Omental fat pad (tissue), 4 donors: ENCODE data around the gene NACA2. TPM values are rescaled to one million over a fixed set of nuclear protein-coding genes. Genes with fewer than 3 reads are reported as not detected.
"Not testable (repeated sequence)": the region's sequence is repeated elsewhere in the genome, so short reads cannot be mapped to it uniquely, and the experiment has no call there.

Experiments used
- ATAC-seq: fragments of 150-250 bp; one replicate; pipeline ENCODE4 v1.9.1; 2016; ENCODE audit warnings: mild to moderate bottlenecking, moderate library complexity; ENCODE audit not compliant: low FRiP score
- DNase-seq: peaks from one replicate; pipeline ENCODE4 v3.0.0-alpha.2; 2019; ENCODE audit warnings: low spot score
- total RNA-seq, 4 donors: library from RNA; depleted of rRNA; stranded (reverse); fragments of >200 nt; gene quantifications; one replicate each; pipeline ENCODE4 v1.1.0, GENCODE V29; 2016
- TF ChIP-seq, protein P1 (sequence below), 3 donors: fragments of 450-650 bp; IDR thresholded peaks; one replicate each; pipeline ENCODE4 v1.5.1; 2016 to 2017; ENCODE audit warnings: antibody characterized with exemption in 3 of 3, mild to moderate bottlenecking in 3 of 3, moderate library complexity in 2 of 3

Gene NACA2
- total RNA-seq, 4 donors from 2014 or later = not detected

DNA sequence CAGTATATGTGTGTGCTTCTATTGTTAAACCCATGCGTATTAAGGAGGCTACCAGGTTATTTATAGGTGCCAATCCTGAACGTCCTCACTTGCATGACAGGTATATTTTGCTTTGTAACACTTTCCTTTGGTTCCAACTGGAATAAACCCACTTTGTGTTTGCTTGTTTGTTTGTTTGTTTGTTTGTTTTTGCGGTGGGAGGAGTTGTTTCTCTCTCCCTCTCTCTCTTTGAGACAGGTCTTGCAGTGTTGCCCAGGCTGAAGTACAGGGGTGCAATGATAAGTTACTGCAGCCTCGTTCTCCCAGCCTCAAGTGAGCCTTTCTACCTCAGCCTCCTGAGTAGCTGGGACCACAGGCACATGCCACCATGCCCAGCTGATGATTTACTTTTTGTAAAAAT, 28.7 kb downstream of the NACA2 start:
- DNase-seq = no peak
- ATAC-seq = no peak
- TF ChIP-seq, protein P1, sequence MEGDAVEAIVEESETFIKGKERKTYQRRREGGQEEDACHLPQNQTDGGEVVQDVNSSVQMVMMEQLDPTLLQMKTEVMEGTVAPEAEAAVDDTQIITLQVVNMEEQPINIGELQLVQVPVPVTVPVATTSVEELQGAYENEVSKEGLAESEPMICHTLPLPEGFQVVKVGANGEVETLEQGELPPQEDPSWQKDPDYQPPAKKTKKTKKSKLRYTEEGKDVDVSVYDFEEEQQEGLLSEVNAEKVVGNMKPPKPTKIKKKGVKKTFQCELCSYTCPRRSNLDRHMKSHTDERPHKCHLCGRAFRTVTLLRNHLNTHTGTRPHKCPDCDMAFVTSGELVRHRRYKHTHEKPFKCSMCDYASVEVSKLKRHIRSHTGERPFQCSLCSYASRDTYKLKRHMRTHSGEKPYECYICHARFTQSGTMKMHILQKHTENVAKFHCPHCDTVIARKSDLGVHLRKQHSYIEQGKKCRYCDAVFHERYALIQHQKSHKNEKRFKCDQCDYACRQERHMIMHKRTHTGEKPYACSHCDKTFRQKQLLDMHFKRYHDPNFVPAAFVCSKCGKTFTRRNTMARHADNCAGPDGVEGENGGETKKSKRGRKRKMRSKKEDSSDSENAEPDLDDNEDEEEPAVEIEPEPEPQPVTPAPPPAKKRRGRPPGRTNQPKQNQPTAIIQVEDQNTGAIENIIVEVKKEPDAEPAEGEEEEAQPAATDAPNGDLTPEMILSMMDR (IDR thresholded peaks at IDR 0.05) = no peak

DNA sequence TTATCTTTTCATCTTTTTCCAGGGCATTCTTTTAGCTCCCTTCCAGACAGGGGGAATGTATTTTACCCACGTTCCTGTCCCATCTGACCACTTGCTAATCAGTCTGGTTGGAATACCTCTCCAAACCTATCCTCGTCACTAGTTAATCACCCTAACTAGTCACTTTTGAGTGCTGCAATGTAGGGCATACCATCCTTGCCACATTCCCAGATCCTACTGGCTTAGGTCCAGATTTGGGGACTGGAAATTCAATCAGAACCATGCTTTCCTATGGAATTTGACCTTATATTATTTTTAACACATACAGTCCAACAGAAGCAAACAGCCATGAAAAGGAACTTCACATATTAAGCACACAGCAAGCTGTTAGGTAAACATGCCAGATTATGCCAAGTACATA, 29.7 kb downstream of the NACA2 start:
- TF ChIP-seq, protein P1 (IDR thresholded peaks at IDR 0.05) = no peak
- DNase-seq (no peak), ATAC-seq (no peak)

DNA sequence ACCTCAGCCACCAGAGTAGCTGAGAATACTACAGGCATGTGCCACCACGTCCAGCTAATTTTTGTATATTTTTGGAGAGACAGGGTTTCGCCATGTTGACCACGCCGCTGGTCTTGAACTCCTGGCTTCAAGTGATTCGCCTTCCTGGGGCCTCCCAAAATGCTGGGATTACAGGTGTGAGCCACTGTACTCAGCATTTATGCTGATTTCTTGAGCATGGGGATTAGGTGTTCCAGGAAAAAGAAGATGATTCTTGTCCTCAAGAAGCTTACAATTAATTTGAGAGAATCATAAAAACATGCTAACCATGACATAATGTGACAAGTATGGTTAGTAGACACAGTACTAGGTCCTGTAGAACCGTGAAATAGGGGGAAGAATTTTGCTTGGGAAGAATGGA, 30.9 kb downstream of the NACA2 start:
- DNase-seq (no peak), ATAC-seq (no peak)
- TF ChIP-seq, protein P1 (IDR thresholded peaks at IDR 0.05) = no peak

DNA sequence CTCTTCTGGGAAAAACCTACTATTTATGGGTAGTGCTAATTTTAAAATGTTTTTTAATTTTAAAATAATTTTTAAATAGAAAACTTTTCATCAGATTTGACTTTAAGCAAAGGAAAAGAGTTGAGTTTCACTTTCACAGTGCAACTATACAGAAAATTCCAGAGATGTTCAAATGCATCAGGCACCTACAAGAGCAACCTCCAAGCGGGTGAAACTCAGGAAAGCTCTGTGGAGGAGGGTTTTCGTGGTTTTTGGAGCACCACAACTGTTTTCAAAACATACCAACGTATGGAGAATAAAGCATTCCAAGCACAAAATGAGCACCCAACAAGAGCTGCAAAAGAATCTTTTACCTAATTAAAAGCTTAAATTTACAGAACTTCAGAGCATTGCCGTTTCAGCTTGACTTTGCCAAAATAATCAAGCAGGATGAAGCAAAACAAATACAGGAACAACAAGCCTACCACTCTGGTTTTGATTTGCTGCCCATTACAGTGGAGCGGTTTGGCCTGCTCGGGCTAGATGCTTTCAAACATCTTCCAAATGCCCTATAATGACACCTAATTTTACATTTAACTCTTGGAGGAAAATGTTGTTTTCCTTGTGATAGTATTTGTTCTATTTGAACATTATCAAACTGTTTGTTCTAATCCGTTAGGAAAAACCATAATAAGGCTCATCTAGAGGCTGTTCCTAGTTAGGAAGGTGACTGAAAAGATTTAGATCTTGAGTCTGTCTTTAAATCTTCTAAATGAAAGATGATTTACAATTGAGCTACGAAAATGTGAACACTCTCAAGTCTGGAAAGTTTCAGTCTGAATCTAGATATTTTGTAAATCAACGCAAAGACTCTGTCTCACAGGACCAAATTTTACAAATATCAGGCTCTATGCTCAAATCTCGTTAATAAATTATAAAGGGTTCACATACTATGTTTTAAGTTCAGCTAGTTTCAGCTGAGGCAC, 34.5 kb downstream of the NACA2 start:
- DNase-seq = no peak
- TF ChIP-seq, protein P1 (IDR thresholded peaks at IDR 0.05) = no peak
- no peak for ATAC-seq

DNA sequence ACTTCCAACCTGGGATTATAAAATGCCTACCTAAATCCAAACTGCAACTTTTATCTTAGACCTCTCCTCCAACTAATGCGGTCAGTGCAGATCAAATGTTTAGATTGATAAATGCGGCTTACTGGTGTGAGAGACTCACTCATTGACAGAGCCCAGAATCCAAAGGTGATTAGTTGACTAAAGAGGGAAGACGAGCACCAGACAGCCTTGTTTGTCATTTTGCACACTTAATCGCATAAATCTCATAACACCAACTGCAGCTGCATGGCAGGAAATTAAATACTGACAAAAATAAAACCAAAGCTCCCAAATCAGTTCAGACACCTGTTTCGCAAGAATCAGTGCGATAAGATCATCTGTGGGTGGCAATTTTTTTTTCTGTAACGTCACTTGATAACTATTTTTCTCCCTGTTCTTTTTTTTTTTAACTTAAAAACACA, 35.9 kb downstream of the NACA2 start:
- TF ChIP-seq, protein P1 (IDR thresholded peaks at IDR 0.05) = no peak
- DNase-seq (no peak), ATAC-seq (no peak)

DNA sequence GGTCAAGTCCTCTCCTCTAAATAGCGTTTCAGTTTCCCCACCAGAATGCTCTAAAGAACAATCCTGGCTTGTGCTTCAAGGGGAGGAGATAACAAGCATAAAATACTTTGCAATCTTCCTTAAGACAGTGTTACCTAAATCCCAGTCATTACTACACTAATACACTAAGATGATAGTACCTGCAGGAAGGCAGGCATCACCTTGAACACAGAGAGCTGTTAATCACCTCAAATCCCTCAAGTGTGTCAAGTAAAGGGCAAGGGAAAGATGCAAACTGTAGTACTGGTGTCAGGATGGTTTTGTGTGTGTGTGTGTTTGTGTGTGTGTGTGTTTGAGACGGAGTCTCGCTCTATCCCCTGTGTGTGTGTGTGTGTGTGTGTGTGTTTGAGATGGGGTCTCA, 36.8 kb downstream of the NACA2 start:
- TF ChIP-seq, protein P1 (IDR thresholded peaks at IDR 0.05) = no peak
- DNase-seq (no peak), ATAC-seq (no peak)

DNA sequence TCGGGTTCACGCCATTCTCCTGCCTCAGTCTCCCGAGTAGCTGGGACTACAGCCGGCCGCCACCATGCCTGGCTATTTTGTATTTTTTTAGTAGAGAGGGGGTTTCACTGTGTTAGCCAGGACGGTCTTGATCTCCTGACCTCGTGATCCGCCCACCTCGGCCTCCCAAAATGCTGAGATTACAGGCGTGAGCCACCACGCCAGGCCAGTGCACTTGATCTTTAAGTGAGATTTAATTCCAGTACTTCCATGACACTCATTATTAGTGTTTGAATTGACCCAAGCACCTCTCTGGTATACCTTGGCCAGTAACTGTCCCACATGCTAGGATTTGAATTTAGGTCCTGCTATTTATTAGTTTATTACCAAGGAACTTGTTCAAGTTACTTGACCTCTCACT, 38.5 kb downstream of the NACA2 start:
- DNase-seq, ATAC-seq: not testable (repeated sequence)
